ENCODE results near the gene NKAIN2.
"Not testable (repeated sequence)": the region's sequence is repeated elsewhere in the genome, so short reads cannot be mapped to it uniquely, and the experiment has no call there.

The NKAIN2 gene

GRCh38 chr6:124324237-124324636, 520.6 kb downstream of the NKAIN2 start:
- DNase-seq (ENCODE audit: extremely low read depth, low read depth): no peak
- H3K4me3 ChIP-seq (replicated peaks; ENCODE audit: low read depth, low read length): no peak overlapping the region
- TF ChIP-seq CTCF (IDR thresholded peaks at IDR 0.05; ENCODE audit: low read depth, low read length, missing control alignments): no peak

- H3K4me3 ChIP-seq (replicated peaks; ENCODE audit: low read depth, low read length): no peak overlapping the region
- DNase-seq (ENCODE audit: extremely low read depth, low read depth): no peak
- no peak for TF ChIP-seq CTCF (IDR thresholded peaks at IDR 0.05; ENCODE audit: low read depth, low read length, missing control alignments)
These were observed 526.5 kb downstream of the NKAIN2 start for GRCh38 chr6:124330197-124330596.

GRCh38 chr6:124334359-124334758, 530.7 kb downstream of the NKAIN2 start:
- no peak overlapping the region for H3K4me3 ChIP-seq (replicated peaks; ENCODE audit: low read depth, low read length)
- no peak for TF ChIP-seq CTCF (IDR thresholded peaks at IDR 0.05; ENCODE audit: low read depth, low read length, missing control alignments)
- DNase-seq (ENCODE audit: extremely low read depth, low read depth): no peak

- TF ChIP-seq CTCF (IDR thresholded peaks at IDR 0.05; ENCODE audit: low read depth, low read length, missing control alignments): no peak
- no peak overlapping the region for H3K4me3 ChIP-seq (replicated peaks; ENCODE audit: low read depth, low read length)
- no peak for DNase-seq (ENCODE audit: extremely low read depth, low read depth)
These were observed 536.1 kb downstream of the NKAIN2 start for GRCh38 chr6:124339610-124340334.

- not testable (repeated sequence) for DNase-seq (ENCODE audit: extremely low read depth, low read depth); H3K4me3 ChIP-seq (replicated peaks; ENCODE audit: low read depth, low read length)
These were observed 544.7 kb downstream of the NKAIN2 start for GRCh38 chr6:124348339-124348738.

GRCh38 chr6:124355146-124355545, 551.5 kb downstream of the NKAIN2 start:
- DNase-seq (ENCODE audit: extremely low read depth, low read depth): no peak
- no peak for TF ChIP-seq CTCF (IDR thresholded peaks at IDR 0.05; ENCODE audit: low read depth, low read length, missing control alignments)
- no peak overlapping the region for H3K4me3 ChIP-seq (replicated peaks; ENCODE audit: low read depth, low read length)

GRCh38 chr6:124356276-124356810, 552.7 kb downstream of the NKAIN2 start:
- DNase-seq (ENCODE audit: extremely low read depth, low read depth): no peak
- no peak overlapping the region for H3K4me3 ChIP-seq (replicated peaks; ENCODE audit: low read depth, low read length)
- TF ChIP-seq CTCF (IDR thresholded peaks at IDR 0.05; ENCODE audit: low read depth, low read length, missing control alignments): no peak

Measured in HFF-Myc (cell line).